ENCODE data around the gene LARP1B. TPM values are rescaled to one million over a fixed set of nuclear protein-coding genes. Genes with fewer than 3 reads are reported as not detected.
"Not testable (repeated sequence)": the region's sequence is repeated elsewhere in the genome, so short reads cannot be mapped to it uniquely, and the experiment has no call there.

Gene LARP1B
- 55.4 TPM for total RNA-seq
- 11.1 TPM for polyA plus RNA-seq

DNA sequence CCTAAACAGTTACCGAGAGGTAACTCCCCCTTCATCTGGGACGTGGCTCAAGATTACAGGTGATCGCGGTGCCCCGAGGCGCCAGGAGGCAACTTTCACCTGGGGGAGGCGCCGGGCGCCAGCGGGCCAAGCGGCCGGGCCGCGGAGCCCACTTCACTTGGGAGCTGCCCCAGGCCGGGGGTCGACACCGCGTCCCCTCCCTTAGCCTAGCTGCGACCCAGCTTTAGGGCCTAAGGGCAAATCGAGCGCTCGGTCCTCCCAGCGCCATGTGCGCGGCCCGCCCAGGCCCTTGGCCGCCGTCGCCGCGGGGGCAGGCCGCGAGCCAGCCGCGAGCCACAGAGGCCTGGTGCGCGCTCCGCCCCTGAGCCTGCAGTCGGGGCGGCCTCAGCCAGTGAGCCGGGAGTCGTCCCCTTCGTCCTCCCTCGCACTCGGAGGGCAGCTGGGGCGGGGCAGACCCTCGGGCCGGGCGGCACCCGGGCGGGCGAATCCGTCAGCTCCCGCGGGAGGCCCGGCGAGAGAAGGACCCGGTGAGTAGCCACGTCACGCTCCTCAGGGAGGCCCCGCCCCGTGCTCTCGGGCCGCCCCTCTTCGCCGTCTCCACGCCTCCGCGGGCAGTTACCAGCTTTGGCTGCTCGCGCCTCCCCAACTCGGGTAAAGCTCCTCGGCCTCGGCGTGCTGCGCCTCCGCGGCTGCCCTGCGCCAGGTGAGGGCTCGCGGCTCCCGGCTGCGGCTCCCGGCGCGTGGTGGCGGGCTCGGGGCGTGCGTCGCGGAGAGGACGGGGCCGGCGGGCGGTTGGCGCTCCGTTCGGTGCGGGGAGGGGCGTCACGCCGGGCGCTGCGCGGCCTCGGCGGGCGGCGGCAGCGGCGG is at the start of gene LARP1B:
Gene LARP1B, plus strand, starts transcription at position 614 of the 867 bp plus-strand sequence. CDS start 13,640 bp downstream, outside the sequence.
- DNase-seq (ENCODE audit: extremely low spot score), result peak; percentile 81
- under 1% methylated on average over 112 of the region's 112 CpGs for WGBS
- Histone ChIP-seq H3K36me3 (ENCODE audit: insufficient read depth) (no peaks in the 10 kb centered on the region), H3K4me3 (ENCODE audit: low read depth, low read length) (peak within 1 kb of the TSS; percentile 83), H3K27ac (ENCODE audit: low read depth) (peak within 1 kb of the TSS; percentile 97), H3K4me1 (ENCODE audit: insufficient read depth) (no peaks in the 10 kb centered on the region)

DNA sequence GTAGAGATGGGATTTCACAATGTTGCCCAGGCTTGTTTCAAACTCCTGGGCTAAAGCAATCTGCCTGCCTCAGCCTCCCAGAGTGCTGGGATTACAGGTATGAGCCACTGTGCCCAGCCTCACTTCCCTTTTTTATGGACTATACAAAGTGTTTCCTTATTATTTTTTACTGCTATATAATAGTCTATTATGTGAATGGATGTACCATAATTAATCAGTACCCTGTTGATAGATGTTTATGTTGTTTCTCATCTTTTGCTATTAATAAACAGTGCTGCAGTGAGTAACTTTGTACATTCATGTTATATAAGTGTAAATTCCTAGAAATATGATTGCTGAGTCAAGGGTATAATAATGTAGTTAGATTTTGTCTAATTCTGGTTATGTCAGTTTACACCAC is 35.8 kb upstream of the LARP1B start:
- no peak for DNase-seq (ENCODE audit: extremely low spot score)
- H3K36me3 ChIP-seq (ENCODE audit: insufficient read depth), result peaks cover 3% of the 10 kb centered on the region
- no peak overlapping the region for H3K27ac ChIP-seq (ENCODE audit: low read depth)
- no peaks in the 10 kb centered on the region for H3K4me1 ChIP-seq (ENCODE audit: insufficient read depth)
- no peak overlapping the region for H3K4me3 ChIP-seq (ENCODE audit: low read depth, low read length)

DNA sequence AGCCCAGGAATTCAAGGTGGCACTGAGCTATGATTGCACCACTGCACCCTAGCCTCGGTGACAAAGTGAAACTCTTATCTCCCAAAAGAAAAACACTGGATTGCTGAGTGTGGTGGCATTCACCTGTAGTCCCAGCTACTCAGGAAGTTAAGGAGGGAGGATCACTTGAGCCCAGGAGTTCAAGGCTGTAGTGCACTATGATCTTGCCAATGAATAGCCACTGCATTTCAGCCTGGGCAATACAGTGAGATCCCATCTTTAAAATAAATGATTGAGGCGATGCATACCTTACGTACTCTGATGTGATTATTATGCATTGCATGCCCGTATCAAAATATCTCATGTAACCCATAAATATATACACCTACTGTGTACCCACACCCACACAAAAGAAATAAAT is 31.2 kb upstream of the LARP1B start:
- no peak for DNase-seq (ENCODE audit: extremely low spot score)
- Histone ChIP-seq H3K36me3 (ENCODE audit: insufficient read depth) (peaks cover 2% of the 10 kb centered on the region), H3K27ac (ENCODE audit: low read depth) (no peak overlapping the region), H3K4me1 (ENCODE audit: insufficient read depth) (no peaks in the 10 kb centered on the region), H3K4me3 (ENCODE audit: low read depth, low read length) (no peak overlapping the region)
- WGBS, result 97% methylated on average over 4 of the region's 4 CpGs

DNA sequence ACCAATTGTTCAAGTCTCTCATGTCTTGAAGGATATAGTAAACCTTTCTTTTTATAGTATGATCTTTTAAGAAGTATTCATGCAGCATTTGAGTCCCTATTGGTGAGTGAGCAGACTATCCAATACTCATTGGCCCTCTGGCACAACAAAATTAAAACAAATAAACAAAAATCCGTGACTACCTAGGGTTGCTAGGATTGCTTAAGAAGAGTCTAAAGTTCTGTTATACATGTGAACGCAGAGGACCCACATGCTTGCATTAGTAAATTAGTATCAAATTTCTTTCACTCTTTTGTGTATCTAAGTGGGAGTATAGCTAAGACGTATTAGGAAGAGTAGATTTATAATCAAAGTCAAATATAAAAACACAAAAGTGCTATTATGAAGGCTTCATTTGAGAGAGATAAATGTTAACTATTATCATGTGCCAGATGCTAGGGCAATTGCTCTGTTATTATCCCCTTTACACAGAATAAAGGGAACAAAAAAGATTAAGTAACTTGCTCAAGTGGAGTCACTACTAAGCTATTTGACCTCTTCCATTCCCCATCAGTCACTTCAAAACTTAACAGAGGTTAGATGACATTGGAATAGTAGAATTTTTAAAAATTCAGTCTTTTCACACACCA is 29.2 kb upstream of the LARP1B start:
- WGBS, result 76% methylated on average over 3 of the region's 3 CpGs
- peaks cover 2% of the 10 kb centered on the region for H3K36me3 ChIP-seq (ENCODE audit: insufficient read depth)
- H3K27ac ChIP-seq (ENCODE audit: low read depth), result no peak overlapping the region
- no peaks in the 10 kb centered on the region for H3K4me1 ChIP-seq (ENCODE audit: insufficient read depth)
- DNase-seq (ENCODE audit: extremely low spot score), result no peak
- H3K4me3 ChIP-seq (ENCODE audit: low read depth, low read length), result no peak overlapping the region

DNA sequence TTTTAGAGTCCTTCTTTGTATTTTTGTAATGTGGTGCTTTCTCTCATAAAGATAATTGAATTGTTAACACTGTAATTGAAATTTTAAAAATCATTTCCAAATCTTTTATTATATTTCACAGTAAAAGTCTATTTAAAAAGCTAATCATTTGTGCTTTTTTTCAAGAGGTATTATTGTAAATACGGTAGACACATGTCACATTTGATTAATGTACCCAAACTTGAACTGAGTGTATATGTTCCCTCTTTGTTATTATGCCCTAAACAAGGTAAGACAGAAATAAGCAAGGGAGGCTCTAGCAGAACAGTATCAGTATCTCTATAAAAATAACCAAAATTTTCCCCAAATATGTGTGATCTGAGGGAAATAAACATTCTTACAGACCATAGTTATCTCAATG is 21.5 kb upstream of the LARP1B start:
- no peaks in the 10 kb centered on the region for H3K4me1 ChIP-seq (ENCODE audit: insufficient read depth)
- no peak for DNase-seq (ENCODE audit: extremely low spot score)
- no peak overlapping the region for H3K27ac ChIP-seq (ENCODE audit: low read depth)
- 91% methylated on average over 1 of the region's 1 CpG for WGBS
- no peaks in the 10 kb centered on the region for H3K36me3 ChIP-seq (ENCODE audit: insufficient read depth)
- H3K4me3 ChIP-seq (ENCODE audit: low read depth, low read length), result no peak overlapping the region

DNA sequence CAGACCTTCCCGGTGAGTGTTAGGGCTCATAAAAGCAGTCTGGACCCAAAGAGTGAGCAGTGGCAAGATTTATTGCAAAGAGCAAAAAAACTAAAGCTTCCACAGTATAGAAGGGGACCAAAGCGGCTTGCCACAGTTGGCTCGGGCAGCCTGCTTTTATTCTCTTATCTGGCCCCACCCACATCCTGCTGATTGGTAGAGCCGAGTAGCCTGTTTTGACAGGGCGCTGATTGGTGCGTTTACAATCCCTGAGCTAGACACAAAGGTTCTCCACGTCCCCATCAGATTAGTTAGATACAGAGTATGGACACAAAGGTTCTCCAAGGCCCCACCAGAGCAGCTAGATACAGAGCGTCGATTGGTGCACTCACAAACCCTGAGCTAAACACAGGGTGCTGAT is 14.1 kb upstream of the LARP1B start:
- 87% methylated on average over 9 of the region's 9 CpGs for WGBS
- not testable (repeated sequence) for H3K4me1 ChIP-seq (ENCODE audit: insufficient read depth); DNase-seq (ENCODE audit: extremely low spot score)

DNA sequence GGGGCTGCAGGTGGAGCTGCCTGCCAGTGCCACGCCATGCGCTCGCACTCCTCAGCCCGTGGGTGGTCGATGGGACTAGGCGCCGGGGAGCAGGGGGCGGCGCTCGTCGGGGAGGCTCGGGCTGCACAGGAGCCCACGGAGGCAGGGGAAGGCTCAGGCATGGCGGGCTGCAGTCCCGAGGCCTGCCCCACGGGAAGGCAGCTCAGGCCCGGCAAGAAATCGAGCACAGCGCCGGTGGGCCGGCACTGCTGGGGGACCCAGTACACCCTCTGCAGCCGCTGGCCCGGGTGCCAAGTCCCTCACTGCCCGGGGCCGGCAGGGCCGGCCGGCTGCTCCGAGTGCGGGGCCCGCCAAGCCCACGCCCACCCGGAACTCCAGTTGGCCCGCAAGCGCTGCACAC is 13.6 kb upstream of the LARP1B start:
- H3K36me3 ChIP-seq (ENCODE audit: insufficient read depth); H3K27ac ChIP-seq (ENCODE audit: low read depth); H3K4me1 ChIP-seq (ENCODE audit: insufficient read depth); DNase-seq (ENCODE audit: extremely low spot score); H3K4me3 ChIP-seq (ENCODE audit: low read depth, low read length): not testable (repeated sequence)
- 97% methylated on average over 34 of the region's 34 CpGs for WGBS

More for the DNA sequence above, 14.1 kb upstream of the LARP1B start:
- H3K36me3 ChIP-seq (ENCODE audit: insufficient read depth); H3K4me3 ChIP-seq (ENCODE audit: low read depth, low read length); H3K27ac ChIP-seq (ENCODE audit: low read depth): not testable (repeated sequence)

DNA sequence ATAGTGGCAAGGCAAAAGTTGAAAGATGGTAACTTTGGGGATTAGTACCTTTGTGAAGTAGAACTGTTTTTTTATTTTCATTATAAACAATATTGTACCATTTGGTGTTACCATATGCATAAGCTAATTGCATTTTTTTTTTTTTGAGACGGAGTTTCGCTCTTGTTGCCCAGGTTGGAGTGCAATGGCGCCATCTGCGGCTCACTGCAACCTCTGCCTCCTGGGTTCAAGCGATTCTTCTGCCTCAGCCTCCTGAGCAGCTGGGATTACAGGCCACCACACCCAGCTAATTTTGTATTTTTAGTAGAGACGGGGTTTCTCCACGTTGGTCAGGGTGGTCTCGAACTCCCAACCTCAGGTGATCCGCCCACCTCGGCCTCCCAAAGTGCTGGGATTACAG is 9.9 kb upstream of the LARP1B start:
- WGBS, result 87% methylated on average over 10 of the region's 10 CpGs

DNA sequence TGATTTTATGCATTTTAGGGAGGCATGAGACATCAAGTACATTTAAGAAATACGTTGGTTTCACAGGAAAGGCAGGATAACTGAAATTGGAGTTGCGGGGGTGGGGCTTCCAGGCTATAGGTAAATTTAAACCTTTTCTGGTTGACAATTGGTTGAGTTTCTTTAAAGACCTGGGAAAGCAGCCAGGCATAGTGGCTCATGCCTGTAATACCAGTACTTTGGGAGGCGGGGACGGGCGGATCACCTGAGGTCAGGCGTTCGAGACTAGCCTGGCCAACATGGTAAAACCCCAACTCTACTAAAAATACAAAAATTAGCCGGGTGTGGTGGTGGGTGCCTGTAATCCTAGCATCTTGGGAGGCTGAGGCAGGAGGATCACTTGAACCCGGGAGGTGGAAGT is 6.2 kb upstream of the LARP1B start:
- not testable (repeated sequence) for H3K27ac ChIP-seq (ENCODE audit: low read depth); H3K4me1 ChIP-seq (ENCODE audit: insufficient read depth); H3K4me3 ChIP-seq (ENCODE audit: low read depth, low read length); DNase-seq (ENCODE audit: extremely low spot score); H3K36me3 ChIP-seq (ENCODE audit: insufficient read depth)
- WGBS, result 94% methylated on average over 9 of the region's 9 CpGs

More for the DNA sequence above, 9.9 kb upstream of the LARP1B start:
- not testable (repeated sequence) for H3K4me3 ChIP-seq (ENCODE audit: low read depth, low read length); H3K27ac ChIP-seq (ENCODE audit: low read depth); DNase-seq (ENCODE audit: extremely low spot score); H3K36me3 ChIP-seq (ENCODE audit: insufficient read depth); H3K4me1 ChIP-seq (ENCODE audit: insufficient read depth)

DNA sequence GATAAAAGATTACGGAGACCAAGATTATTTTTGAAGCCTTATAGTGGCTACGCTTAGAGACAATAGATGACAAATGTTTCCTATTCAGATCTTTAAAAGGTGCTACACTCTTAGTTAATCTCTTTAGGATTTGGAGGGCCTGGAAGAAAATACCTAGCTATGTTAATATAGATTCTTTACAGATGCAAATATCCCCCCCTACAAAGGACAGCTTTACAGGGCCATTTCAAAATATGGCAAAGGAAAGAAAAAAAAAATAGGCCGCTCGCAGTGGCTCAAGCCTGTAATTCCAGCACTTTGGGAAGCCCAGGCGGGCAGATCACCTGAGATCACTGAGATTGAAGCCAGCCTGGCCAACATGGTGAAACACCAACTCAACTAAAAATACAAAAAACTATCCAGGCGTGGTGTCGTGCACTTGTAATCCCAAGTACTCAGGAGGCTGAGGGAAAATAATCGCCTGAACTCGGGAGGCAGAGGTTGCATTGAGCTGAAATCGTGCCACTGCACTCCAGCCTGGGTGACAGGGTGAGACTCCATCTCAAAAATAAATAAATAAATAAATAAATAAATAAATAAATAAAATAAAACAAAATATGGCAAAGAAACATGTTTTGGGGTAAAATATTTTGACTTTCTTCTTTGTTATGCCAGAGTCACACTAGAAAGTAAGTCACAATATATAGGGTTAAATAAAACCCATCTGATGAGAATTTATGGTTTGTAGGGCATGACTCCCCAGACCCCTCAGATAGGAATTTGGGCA is 5.5 kb upstream of the LARP1B start:
- 93% methylated on average over 10 of the region's 10 CpGs for WGBS
- not testable (repeated sequence) for H3K27ac ChIP-seq (ENCODE audit: low read depth); H3K4me3 ChIP-seq (ENCODE audit: low read depth, low read length)

DNA sequence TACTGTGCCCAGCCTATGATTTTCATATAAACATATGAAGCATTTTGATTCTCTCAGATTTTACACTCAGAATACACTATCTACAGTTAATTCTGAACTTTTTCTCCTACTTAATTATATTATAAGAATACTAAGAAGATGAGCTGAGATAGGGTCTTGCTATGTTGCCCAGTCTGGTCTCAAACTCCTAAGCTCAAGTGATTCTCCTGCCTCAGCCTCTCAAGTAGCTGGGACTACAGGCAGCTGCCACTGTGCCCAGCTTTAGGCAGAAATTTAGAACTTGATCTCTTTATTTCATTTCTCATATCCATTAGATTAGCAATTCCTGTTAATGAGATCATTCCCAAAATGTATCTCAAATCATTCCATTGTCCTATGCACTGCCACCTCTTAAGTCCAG is 4.7 kb upstream of the LARP1B start:
- Histone ChIP-seq H3K27ac (ENCODE audit: low read depth) (no peak overlapping the region), H3K36me3 (ENCODE audit: insufficient read depth) (no peaks in the 10 kb centered on the region), H3K4me1 (ENCODE audit: insufficient read depth) (no peaks in the 10 kb centered on the region), H3K4me3 (ENCODE audit: low read depth, low read length) (no peak overlapping the region)
- DNase-seq (ENCODE audit: extremely low spot score), result no peak

More for the DNA sequence above, 5.5 kb upstream of the LARP1B start:
- H3K4me1 ChIP-seq (ENCODE audit: insufficient read depth); DNase-seq (ENCODE audit: extremely low spot score); H3K36me3 ChIP-seq (ENCODE audit: insufficient read depth): not testable (repeated sequence)

DNA sequence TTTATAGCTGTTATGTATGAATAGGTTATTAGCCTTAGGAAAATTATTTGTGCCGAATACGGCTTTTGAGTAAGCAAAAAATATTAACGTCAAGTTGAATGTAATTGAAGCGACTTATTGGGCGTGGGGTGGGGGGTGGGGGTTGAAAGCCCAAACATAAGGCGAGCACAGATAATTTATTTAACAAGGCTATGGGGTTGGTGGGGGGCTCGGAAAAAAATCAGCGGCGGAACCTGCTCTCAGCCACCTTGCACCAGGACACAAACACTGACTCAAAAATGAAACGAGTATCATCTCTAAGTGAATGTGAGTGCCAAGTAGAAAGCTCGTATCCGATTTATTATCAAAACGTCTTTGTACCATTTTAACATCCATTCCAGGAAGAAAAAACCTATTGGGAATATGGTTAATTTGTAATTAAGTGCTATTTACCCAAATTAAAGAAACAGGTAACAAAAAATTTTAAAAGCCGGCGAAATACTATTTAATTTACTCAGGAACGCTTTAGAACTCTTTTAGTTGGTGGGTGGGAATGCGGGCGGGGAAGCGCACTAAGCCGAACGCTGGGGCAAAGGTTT is 902 bp upstream of the LARP1B start:
- peak overlapping the region; percentile 97 for H3K27ac ChIP-seq (ENCODE audit: low read depth)
- no peaks in the 10 kb centered on the region for H3K4me1 ChIP-seq (ENCODE audit: insufficient read depth)
- no peaks in the 10 kb centered on the region for H3K36me3 ChIP-seq (ENCODE audit: insufficient read depth)
- 26% methylated on average over 21 of the region's 21 CpGs for WGBS
- H3K4me3 ChIP-seq (ENCODE audit: low read depth, low read length), result peak overlapping the region; percentile 83
- DNase-seq (ENCODE audit: extremely low spot score), result no peak
